Hematopoietic multipotent progenitor cell treated with erythropoietin and hydrocortisone succinate and interleukin-3 and kit ligand, for 6 days (in vitro differentiated cells): ENCODE results near the gene TCP1.
"Not testable (repeated sequence)": the region's sequence is repeated elsewhere in the genome, so short reads cannot be mapped to it uniquely, and the experiment has no call there.

Experiments used
- DNase-seq: peaks from one replicate; pipeline ENCODE4 v3.0.0-alpha.2; 2015

TCP1 gene

DNA sequence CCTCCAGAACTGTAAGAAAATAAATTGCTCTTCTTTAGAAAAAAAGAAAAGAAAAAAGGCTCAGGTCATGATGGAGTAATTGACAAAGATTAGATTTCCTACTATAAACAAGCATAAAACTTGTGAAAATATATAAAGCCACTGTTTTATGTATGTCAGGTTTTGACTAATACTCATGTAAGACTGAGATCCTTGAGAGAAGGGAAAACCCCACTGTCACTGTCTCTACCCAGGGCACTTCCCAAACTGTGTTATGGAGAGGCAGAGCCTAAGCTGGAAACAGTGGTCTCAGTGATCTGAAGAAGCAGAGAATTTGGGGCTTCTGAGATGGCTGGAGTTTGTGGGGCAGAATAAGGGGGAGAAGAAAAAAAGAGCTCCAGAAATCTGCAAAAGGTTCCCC, 19.9 kb downstream of the TCP1 start:
- no peak for DNase-seq

- DNase-seq: no peak
These were observed 22.5 kb downstream of the TCP1 start for GRCh38 chr6:159766906-159767305.

GRCh38 chr6:159762681-159763293, 26.6 kb downstream of the TCP1 start:
- peak; percentile 59 for DNase-seq

DNA sequence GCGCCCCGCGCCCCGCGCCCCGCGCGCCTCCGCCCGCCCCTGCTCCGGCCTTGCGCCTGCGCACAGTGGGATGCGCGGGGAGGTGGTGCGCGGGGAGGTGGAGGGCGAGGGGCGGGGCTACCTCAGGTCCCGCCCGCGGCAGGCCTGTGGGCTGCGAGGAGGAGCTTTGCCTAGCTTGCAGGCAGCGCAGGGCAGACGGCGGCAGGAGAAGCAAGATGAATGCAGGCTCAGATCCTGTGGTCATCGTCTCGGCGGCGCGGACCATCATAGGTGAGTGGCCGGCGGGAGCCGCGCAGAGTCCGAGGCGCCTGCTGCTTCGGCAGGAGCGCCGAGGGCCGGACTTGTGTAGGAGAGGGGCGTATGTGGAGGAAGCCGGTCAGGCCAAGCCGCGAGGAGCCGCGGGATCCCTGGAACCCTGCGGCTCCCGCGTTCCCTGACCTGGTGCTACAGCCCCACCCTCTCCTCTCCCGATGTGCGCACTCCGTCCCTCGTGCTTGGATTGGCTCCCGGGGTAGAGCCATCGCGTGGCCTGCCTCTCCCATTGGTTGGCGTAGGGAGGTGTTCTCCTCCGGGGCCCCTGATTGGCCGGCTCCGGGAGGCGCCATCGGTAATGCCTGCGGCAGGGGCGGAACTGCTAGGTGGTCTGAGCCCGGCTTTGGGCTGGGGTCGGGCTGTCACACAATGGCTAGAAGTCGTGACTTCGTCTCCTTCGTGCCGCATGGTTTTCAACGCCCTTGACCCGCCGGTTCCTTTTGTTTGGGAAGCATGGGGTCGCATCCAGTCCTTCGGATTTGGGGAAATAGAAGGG, 27.3 kb downstream of the TCP1 start, which contains the start of gene ACAT2:
TSS of gene ACAT2 (plus strand) at position 173 of the 808 bp plus-strand sequence. CDS start at position 216, 43 bp downstream.
- peak; percentile 98 for DNase-seq

DNA sequence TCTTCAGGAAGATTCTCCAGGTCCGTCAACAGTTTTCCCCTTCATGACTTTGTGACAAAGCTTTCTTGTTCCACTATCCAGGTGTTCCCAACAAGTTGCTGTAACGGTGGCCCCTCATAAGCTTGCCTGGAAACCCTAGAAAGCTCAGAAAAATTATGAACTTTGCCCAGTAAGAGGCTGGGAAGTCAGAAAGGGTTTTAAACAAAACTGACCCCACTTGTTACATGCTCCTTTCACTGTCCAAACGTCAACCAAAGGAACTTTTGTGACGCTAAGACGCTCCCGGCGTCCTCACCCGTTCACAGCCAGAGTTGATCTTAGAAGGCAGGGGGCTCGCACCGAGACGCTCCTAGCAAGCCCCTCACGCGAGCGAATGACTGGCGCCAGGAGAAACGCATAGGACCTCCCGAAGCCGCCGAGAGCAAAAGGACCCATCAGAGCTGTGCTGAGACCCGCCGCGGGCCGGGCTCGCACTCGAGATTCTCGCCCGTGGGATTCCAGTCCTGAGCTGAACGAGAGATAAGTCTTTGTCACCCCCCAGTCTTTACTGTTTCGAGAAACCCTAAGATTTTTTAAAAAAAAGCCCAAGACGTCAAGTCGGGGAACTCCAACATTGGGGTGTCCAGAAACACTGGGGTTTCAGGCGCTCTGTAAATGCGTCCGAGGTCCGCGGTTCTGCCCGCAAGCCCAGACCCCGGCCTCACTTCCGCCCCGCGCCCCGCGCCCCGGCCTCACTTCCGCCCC, 28.1 kb downstream of the TCP1 start:
- no peak for DNase-seq

DNA sequence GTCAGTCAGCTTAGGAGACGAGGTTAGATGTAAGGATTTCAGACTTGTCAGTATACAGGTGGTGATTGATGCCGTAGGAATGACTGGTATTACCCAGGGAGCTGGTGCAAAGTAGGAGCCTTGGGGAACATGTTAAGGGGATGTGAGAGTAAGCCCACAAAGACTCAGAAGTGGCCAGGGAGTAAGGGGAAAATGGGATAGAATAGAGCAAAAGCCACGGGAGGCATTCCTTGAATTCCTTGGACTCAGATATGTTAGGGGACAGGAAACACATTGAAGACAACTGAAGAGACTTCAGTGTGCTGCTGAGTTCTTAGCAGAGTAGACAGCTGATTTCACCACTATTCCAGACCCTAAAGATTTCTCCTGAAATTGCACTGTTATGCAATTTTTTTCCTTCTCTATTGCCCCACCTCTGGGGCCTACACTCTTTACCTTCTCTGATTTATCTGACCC, 28.8 kb downstream of the TCP1 start:
- DNase-seq: no peak

DNA sequence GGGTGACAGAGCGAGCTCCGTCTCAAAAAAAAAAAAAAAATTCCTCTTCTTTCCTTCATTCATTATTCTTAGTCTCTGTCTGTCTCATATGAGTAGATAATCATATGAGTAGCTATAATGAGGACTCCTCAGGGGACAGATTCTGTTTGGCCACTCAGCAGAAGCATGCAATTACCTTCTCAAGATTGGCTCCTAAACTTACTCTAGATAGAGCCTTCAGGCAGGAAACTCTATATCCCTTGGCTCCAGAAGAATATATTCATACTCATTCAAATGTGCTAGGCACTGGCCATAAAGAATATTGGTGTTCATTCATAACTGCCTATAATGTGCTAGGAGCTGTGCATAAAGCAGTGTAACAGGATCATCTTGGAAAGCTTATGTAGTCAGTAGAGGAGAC, 29.8 kb downstream of the TCP1 start:
- DNase-seq: no peak

- no peak for DNase-seq
These were observed 31.1 kb downstream of the TCP1 start for GRCh38 chr6:159758031-159759001.

- no peak for DNase-seq
These were observed 32.9 kb downstream of the TCP1 start for GRCh38 chr6:159756508-159756907.

GRCh38 chr6:159754959-159755914, 34.2 kb downstream of the TCP1 start:
- DNase-seq: no peak

DNA sequence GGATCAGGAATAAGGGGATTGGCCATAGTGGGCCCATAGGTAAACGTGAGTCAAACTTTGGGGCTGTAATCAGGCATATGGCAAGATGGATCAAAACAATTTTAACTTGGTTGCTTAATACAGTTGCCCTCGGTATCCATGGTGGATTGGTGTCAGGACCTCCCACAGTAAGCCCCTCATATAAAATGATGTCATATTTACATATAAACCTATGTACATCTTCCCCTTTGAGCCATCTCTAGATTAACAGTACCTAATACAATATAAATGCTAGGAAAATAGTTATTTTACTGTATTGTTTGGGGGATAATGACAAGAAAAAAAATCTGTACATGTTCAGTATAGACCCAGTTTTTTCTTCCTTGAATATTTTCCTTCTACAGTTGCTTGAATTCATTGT, 35.0 kb downstream of the TCP1 start:
- DNase-seq: no peak

- DNase-seq: no peak
These were observed 36.1 kb downstream of the TCP1 start for GRCh38 chr6:159753081-159753872.

DNA sequence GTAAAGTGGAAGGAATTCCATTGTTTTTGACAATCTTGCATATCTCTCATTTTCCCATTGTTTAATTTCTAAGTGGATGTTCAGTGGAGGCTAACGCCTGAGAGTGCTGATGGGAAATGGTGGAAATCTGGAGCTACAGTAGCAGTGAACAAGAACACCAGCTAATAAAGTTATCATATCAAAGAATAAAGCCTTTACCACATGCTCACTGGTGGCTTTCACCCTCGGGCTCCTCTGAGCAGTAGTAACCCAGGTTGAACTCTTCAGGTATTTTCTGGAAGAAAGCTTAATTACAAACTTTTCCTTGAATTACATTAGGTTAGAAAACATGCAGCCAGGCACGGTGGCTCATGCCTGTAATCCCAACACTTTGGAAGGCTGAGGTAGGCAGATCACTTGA, 38.0 kb downstream of the TCP1 start:
- DNase-seq: no peak

DNA sequence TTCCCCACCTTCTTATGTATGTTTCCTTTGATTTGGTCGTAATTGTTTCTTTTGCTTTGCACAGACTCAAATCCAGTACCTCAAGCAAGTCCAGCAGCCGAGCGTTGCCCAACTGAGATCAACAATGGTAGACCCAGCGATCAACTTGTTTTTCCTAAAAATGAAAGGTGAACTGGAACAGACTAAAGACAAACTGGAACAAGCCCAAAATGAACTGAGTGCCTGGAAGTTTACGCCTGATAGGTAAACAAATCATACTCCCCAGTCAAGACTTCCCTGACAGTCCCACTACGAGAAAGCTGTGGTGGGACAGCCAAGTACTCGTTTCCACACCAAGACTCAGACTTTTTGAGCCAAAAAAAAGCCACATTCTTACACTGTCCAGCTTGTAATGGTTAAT, 41.3 kb downstream of the TCP1 start:
- DNase-seq: not testable (repeated sequence)

DNA sequence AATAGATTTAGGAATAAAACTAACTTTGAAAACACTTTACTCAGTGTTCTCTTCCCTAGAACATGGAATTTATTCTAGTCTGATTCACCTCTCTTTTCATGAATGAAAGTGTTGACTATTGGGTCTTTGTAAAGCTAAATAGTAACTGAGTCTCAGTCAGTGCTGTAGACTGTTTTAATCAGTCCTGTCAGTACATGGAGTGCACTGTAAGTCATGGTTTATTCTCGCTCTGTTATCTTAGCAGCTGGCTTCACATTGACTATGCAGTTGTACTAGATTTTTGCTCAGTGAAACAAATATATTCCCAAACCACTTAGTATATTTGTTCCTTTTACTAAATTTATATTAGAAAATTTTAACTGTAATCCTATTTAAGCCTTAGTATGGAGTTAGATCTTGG, 42.6 kb downstream of the TCP1 start:
- no peak for DNase-seq

- DNase-seq: no peak
These were observed 44.3 kb downstream of the TCP1 start for GRCh38 chr6:159745081-159745480.

DNA sequence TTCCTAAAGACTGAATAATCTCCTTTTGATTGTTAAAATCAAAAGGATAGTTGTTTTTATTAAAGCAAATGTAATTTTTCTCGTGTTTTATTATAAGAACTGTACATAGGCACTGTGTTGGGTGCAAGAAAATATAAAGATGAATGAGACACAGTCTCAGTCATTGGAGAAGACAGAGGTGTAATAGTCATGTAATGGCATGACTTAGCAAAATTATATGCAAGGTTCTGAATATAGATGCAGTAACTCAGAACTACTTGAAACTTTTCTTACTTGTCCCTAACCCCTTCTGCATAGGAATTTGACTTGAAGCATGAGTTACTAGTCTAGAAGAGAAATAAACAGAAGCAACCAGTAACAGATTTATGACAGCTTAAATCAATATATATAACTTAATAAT, 47.2 kb downstream of the TCP1 start:
- no peak for DNase-seq

- peak; percentile 27 for DNase-seq
These were observed 50.1 kb downstream of the TCP1 start for GRCh38 chr6:159739341-159739740.

GRCh38 chr6:159736908-159737307, 52.5 kb downstream of the TCP1 start:
- DNase-seq: no peak

DNA sequence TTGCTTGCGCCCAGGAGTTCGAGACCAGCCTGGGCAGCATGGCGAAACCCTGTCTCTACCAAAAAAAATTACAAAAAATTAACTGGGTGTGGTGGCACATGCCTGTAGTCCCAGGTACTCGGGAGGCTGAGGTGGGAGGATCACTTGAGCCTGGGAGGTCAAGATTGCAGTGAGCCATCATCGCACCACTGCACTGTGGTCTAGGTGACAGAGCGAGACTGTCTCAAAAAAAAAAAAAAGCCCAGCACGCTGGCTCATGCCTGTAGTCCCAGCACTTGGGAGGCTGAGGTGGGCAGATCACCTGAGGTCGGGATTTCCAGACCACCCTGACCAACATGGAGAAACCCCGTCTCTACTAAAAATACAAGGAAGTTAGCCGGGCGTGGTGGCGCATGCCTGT, 56.0 kb downstream of the TCP1 start:
- not testable (repeated sequence) for DNase-seq
